Neural progenitor cell (in vitro differentiated cells): ENCODE measurements around the gene PSD2. TPM values are rescaled to one million over a fixed set of nuclear protein-coding genes. Genes with fewer than 3 reads are reported as not detected.

Experiments
- DNase-seq: peaks from one replicate; pipeline ENCODE4 v3.0.0-alpha.2; 2016; ENCODE audit warnings: low spot score
- H2AFZ ChIP-seq: fragments of 200-600 bp; sonication (generic); replicated peaks from 2 replicates; pipeline ENCODE4 v1.6.1; 2016; ENCODE audit warnings: antibody characterized with exemption
- H3F3A ChIP-seq: fragments of 200-600 bp; sonication (generic); 2 replicates; pipeline ENCODE4 v1.6.1; 2016; ENCODE audit warnings: antibody characterized with exemption, low read depth
- H3K27ac ChIP-seq: fragments of 200-600 bp; sonication (generic); 2 replicates; pipeline ENCODE4 v1.5.1; 2016; ENCODE audit warnings: mild to moderate bottlenecking
- H3K27me3 ChIP-seq: fragments of 200-600 bp; sonication (generic); 2 replicates; pipeline ENCODE4 v1.6.1; 2016; ENCODE audit warnings: mild to moderate bottlenecking, moderate library complexity
- H3K36me3 ChIP-seq: fragments of 200-600 bp; sonication (generic); 2 replicates; pipeline ENCODE4 v1.5.1; 2016
- H3K4me1 ChIP-seq: fragments of 200-600 bp; sonication (generic); 2 replicates; pipeline ENCODE4 v1.6.1; 2016; ENCODE audit warnings: mixed run types
- H3K4me2 ChIP-seq: fragments of 200-600 bp; sonication (generic); 2 replicates; pipeline ENCODE4 v1.6.1; 2016
- H3K4me3 ChIP-seq: fragments of 200-600 bp; sonication (generic); 2 replicates; pipeline ENCODE4 v1.5.1; 2016
- H3K79me2 ChIP-seq: fragments of 200-600 bp; sonication (generic); 2 replicates; pipeline ENCODE4 v1.6.1; 2016; ENCODE audit warnings: low read depth
- H3K9ac ChIP-seq: fragments of 200-600 bp; sonication (generic); 2 replicates; pipeline ENCODE4 v1.6.1; 2016
- H3K9me3 ChIP-seq: fragments of 200-600 bp; sonication (generic); 2 replicates; pipeline ENCODE4 v1.5.1; 2016; ENCODE audit warnings: low read depth
- H4K20me1 ChIP-seq: fragments of 200-600 bp; sonication (generic); 2 replicates; pipeline ENCODE4 v1.6.1; 2016; ENCODE audit warnings: low read depth
- H3K27ac Mint-ChIP-seq: 3 replicates; pipeline ENCODE4 v1.8.0; 2021; ENCODE audit warnings: mixed read lengths
- H3K27me3 Mint-ChIP-seq: 2 replicates; pipeline ENCODE4 v1.8.0; 2022; ENCODE audit warnings: low read depth, mild to moderate bottlenecking, inconsistent platforms, moderate library complexity, mixed read lengths; ENCODE audit not compliant: insufficient read depth
- H3K36me3 Mint-ChIP-seq: 3 replicates; pipeline ENCODE4 v1.8.0; 2021; ENCODE audit warnings: mixed read lengths
- H3K4me1 Mint-ChIP-seq: 3 replicates; pipeline ENCODE4 v1.8.0; 2021; ENCODE audit warnings: mixed read lengths
- H3K4me3 Mint-ChIP-seq: 3 replicates; pipeline ENCODE4 v1.8.0; 2021; ENCODE audit warnings: mild to moderate bottlenecking, moderate library complexity, mixed read lengths
- H3K9me3 Mint-ChIP-seq: 3 replicates; pipeline ENCODE4 v1.8.0; 2020; ENCODE audit warnings: mixed read lengths
- CTCF ChIP-seq: fragments of 200-600 bp; sonication (generic); IDR thresholded peaks from 2 replicates; pipeline ENCODE4 v1.5.1; 2017; ENCODE audit warnings: antibody characterized with exemption, mild to moderate bottlenecking
- EZH2 ChIP-seq: fragments of 200-600 bp; sonication (generic); IDR thresholded peaks from 2 replicates; pipeline ENCODE4 v1.6.1; 2017; ENCODE audit warnings: antibody characterized with exemption, mild to moderate bottlenecking, moderate library complexity
- EZH2phosphoT487 ChIP-seq: fragments of 200-600 bp; sonication (generic); IDR thresholded peaks from 2 replicates; pipeline ENCODE4 v1.6.1; 2017; ENCODE audit warnings: antibody characterized with exemption
- total RNA-seq: library from RNA; depleted of rRNA; stranded (reverse); fragments of >200 nt; gene quantifications from 2 replicates; pipeline ENCODE4 v1.2.3, GENCODE V29; 2015; ENCODE audit warnings: low replicate concordance

PSD2 gene
- total RNA-seq, 1 donor from 2014 or later = 0.09 TPM

- TF ChIP-seq EZH2 = no peak
- TF ChIP-seq CTCF = no peak
- TF ChIP-seq EZH2phosphoT487 = no peak
- DNase-seq = no peak
- no peak overlapping the region for H3K4me3 Mint-ChIP-seq
- Histone ChIP-seq H3K9me3 (no peaks in the 10 kb centered on the region), H3K27ac (no peak overlapping the region), H4K20me1 (no peaks in the 10 kb centered on the region), H3K4me1 (no peaks in the 10 kb centered on the region), H3K4me2 (no peak overlapping the region), H3K36me3 (no peaks in the 10 kb centered on the region), H3F3A (no peaks in the 10 kb centered on the region), H3K79me2 (no peaks in the 10 kb centered on the region), H3K27me3 (peaks cover 39% of the 10 kb centered on the region), H2AFZ (no peak overlapping the region), H3K4me3 (no peak overlapping the region), H3K9ac (no peak overlapping the region)
- H3K27me3 Mint-ChIP-seq = peaks cover 9% of the 10 kb centered on the region
- H3K9me3 Mint-ChIP-seq = no peaks in the 10 kb centered on the region
- H3K27ac Mint-ChIP-seq = no peak overlapping the region
- H3K4me1 Mint-ChIP-seq = peaks cover 3% of the 10 kb centered on the region
- H3K36me3 Mint-ChIP-seq = no peaks in the 10 kb centered on the region
These were observed 44.3 kb downstream of the PSD2 start for GRCh38 chr5:139839918-139840317.

- Histone ChIP-seq H3F3A (no peaks in the 10 kb centered on the region), H3K27ac (no peak overlapping the region), H3K9ac (no peak overlapping the region), H3K4me2 (no peak overlapping the region), H3K4me3 (no peak overlapping the region), H2AFZ (no peak overlapping the region), H3K9me3 (no peaks in the 10 kb centered on the region), H3K36me3 (no peaks in the 10 kb centered on the region), H3K27me3 (peaks cover 53% of the 10 kb centered on the region), H3K79me2 (no peaks in the 10 kb centered on the region), H4K20me1 (peaks cover 6% of the 10 kb centered on the region), H3K4me1 (no peaks in the 10 kb centered on the region)
- Mint-ChIP-seq H3K36me3 (no peaks in the 10 kb centered on the region), H3K27me3 (peaks cover 21% of the 10 kb centered on the region), H3K4me1 (peaks cover 3% of the 10 kb centered on the region), H3K4me3 (no peak overlapping the region), H3K27ac (no peak overlapping the region), H3K9me3 (no peaks in the 10 kb centered on the region)
- TF ChIP-seq CTCF = no peak
- no peak for TF ChIP-seq EZH2phosphoT487
- no peak for TF ChIP-seq EZH2
- DNase-seq = no peak
These were observed 45.9 kb downstream of the PSD2 start for GRCh38 chr5:139841549-139841948.

GRCh38 chr5:139842321-139842720 is 46.7 kb downstream of the PSD2 start:
- DNase-seq = no peak
- Histone ChIP-seq H3K27me3 (peaks cover 61% of the 10 kb centered on the region), H3K27ac (no peak overlapping the region), H4K20me1 (peaks cover 10% of the 10 kb centered on the region), H3F3A (no peaks in the 10 kb centered on the region), H3K79me2 (no peaks in the 10 kb centered on the region), H2AFZ (no peak overlapping the region), H3K4me1 (no peaks in the 10 kb centered on the region), H3K9me3 (no peaks in the 10 kb centered on the region), H3K4me2 (no peak overlapping the region), H3K36me3 (no peaks in the 10 kb centered on the region), H3K9ac (no peak overlapping the region), H3K4me3 (no peak overlapping the region)
- H3K4me1 Mint-ChIP-seq = peaks cover 3% of the 10 kb centered on the region
- no peaks in the 10 kb centered on the region for H3K36me3 Mint-ChIP-seq
- no peak overlapping the region for H3K4me3 Mint-ChIP-seq
- TF ChIP-seq EZH2phosphoT487 (no peak), EZH2 (no peak), CTCF (no peak)
- H3K9me3 Mint-ChIP-seq = no peaks in the 10 kb centered on the region
- peaks cover 23% of the 10 kb centered on the region for H3K27me3 Mint-ChIP-seq
- H3K27ac Mint-ChIP-seq = no peak overlapping the region
